ENCODE data around the gene G6PC3.

The G6PC3 gene

GRCh38 chr17:44102849-44103622, 32.5 kb downstream of the G6PC3 start:
- H3K4ac ChIP-seq (ENCODE audit: low read length), result no peak overlapping the region
- peaks cover 4% of the 10 kb centered on the region for H3K79me1 ChIP-seq (ENCODE audit: low read depth, low read length)
- H2BK15ac ChIP-seq (ENCODE audit: low read length), result no peak overlapping the region
- H4K91ac ChIP-seq (ENCODE audit: low read depth, low read length, poor library complexity), result no peak overlapping the region
- no peak overlapping the region for H3K4me2 ChIP-seq (ENCODE audit: insufficient read depth, low read length, poor library complexity, severe bottlenecking)
- H2BK12ac ChIP-seq (ENCODE audit: low read length), result no peak overlapping the region
- no peak overlapping the region for H3K4me3 ChIP-seq (ENCODE audit: low read length in 2 of 2)
- H3K27me3 ChIP-seq (ENCODE audit: control insufficient read depth in 3 of 3, insufficient read depth in 3 of 3, low read depth in 1 of 3, low read length in 3 of 3), result no peaks in the 10 kb centered on the region
- no peak overlapping the region for H2BK120ac ChIP-seq (ENCODE audit: low read depth, low read length)
- no peak for DNase-seq (ENCODE audit: low spot score)
- no peak overlapping the region for H2AFZ ChIP-seq (ENCODE audit: low read length)
- no peak overlapping the region for H3K9ac ChIP-seq (ENCODE audit: low read depth, low read length, poor library complexity)
- no peak overlapping the region for H3K14ac ChIP-seq (ENCODE audit: low read length)
- H4K8ac ChIP-seq (ENCODE audit: low read depth, low read length), result no peak overlapping the region
- H3K9me3 ChIP-seq (replicated peaks in 1 of 2; ENCODE audit: control insufficient read depth in 2 of 2, insufficient read depth in 1 of 2, low read depth in 1 of 2, low read length in 2 of 2), result no peaks in the 10 kb centered on the region
- H3K27ac ChIP-seq (replicated peaks; ENCODE audit: low read length), result no peak overlapping the region
- WGBS, 2 donors (ENCODE audit: extremely low coverage in 2 of 2, insufficient read length in 2 of 2, insufficient replicate concordance in 1 of 2), result no CpG with 5 or more reads among the region's 16 CpGs
- no peak overlapping the region for H3K23ac ChIP-seq (ENCODE audit: low read depth, low read length, poor library complexity)
- H3K36me3 ChIP-seq (replicated peaks in 1 of 2; ENCODE audit: control insufficient read depth in 2 of 2, insufficient read depth in 2 of 2, low read length in 2 of 2), result peaks cover 0 to 1% of the 10 kb centered on the region in 2 donors
- H3K4me1 ChIP-seq (ENCODE audit: control insufficient read depth in 2 of 2, insufficient read depth in 1 of 2, low read depth in 1 of 2, low read length in 2 of 2), result peaks cover 6 to 11% of the 10 kb centered on the region in 2 donors
- H2AK5ac ChIP-seq (ENCODE audit: low read depth, low read length), result no peak overlapping the region
- no peak overlapping the region for H3K18ac ChIP-seq (ENCODE audit: low read length)
- no peak overlapping the region for H2BK5ac ChIP-seq (ENCODE audit: low read length)

- Histone ChIP-seq H2BK5ac (ENCODE audit: low read length) (no peak overlapping the region), H3K27ac (replicated peaks; ENCODE audit: low read length) (no peak overlapping the region), H3K4me2 (ENCODE audit: insufficient read depth, low read length, poor library complexity, severe bottlenecking) (no peak overlapping the region), H3K27me3 (ENCODE audit: control insufficient read depth in 3 of 3, insufficient read depth in 3 of 3, low read depth in 1 of 3, low read length in 3 of 3) (no peaks in the 10 kb centered on the region), H2BK15ac (ENCODE audit: low read length) (no peak overlapping the region), H3K4me1 (ENCODE audit: control insufficient read depth in 2 of 2, insufficient read depth in 1 of 2, low read depth in 1 of 2, low read length in 2 of 2) (peaks cover 8 to 16% of the 10 kb centered on the region in 2 donors), H2AK5ac (ENCODE audit: low read depth, low read length) (no peak overlapping the region), H4K91ac (ENCODE audit: low read depth, low read length, poor library complexity) (no peak overlapping the region), H3K4me3 (ENCODE audit: low read length in 2 of 2) (no peak overlapping the region), H3K23ac (ENCODE audit: low read depth, low read length, poor library complexity) (no peak overlapping the region), H2BK120ac (ENCODE audit: low read depth, low read length) (no peak overlapping the region), H3K36me3 (replicated peaks in 1 of 2; ENCODE audit: control insufficient read depth in 2 of 2, insufficient read depth in 2 of 2, low read length in 2 of 2) (peaks cover 0 to 2% of the 10 kb centered on the region in 2 donors), H3K14ac (ENCODE audit: low read length) (no peak overlapping the region), H3K9me3 (replicated peaks in 1 of 2; ENCODE audit: control insufficient read depth in 2 of 2, insufficient read depth in 1 of 2, low read depth in 1 of 2, low read length in 2 of 2) (no peaks in the 10 kb centered on the region), H3K9ac (ENCODE audit: low read depth, low read length, poor library complexity) (no peak overlapping the region), H4K8ac (ENCODE audit: low read depth, low read length) (no peak overlapping the region), H2BK12ac (ENCODE audit: low read length) (no peak overlapping the region), H3K4ac (ENCODE audit: low read length) (no peak overlapping the region), H2AFZ (ENCODE audit: low read length) (no peak overlapping the region), H3K18ac (ENCODE audit: low read length) (no peak overlapping the region), H3K79me1 (ENCODE audit: low read depth, low read length) (peaks cover 5% of the 10 kb centered on the region)
- no peak for DNase-seq (ENCODE audit: low spot score)
- no CpG with 5 or more reads among the region's 3 CpGs for WGBS, 2 donors (ENCODE audit: extremely low coverage in 2 of 2, insufficient read length in 2 of 2, insufficient replicate concordance in 1 of 2)
These were observed 34.9 kb downstream of the G6PC3 start for GRCh38 chr17:44105483-44105882.

DNA sequence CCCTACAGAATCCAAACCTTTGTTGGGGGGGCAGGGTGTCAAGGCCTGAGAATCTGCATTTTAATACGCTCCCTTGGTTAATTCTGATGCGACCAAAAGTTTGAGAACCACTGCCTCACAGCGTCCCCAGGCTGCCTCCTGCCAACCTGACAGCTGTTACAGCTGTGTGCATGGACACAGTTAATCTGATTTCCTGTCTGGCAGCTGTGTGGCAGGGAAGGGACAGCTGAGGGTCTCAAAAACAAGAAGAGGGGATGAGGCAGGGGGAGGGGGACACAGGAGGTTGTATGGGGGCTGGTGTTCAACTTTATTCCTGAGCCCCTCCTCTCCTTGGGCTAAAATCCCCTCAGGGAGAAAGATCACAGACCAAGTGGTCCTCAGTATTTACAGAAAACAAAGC, 35.4 kb downstream of the G6PC3 start:
- no peak overlapping the region for H2BK5ac ChIP-seq (ENCODE audit: low read length)
- H3K79me1 ChIP-seq (ENCODE audit: low read depth, low read length), result peaks cover 5% of the 10 kb centered on the region
- H3K36me3 ChIP-seq (replicated peaks in 1 of 2; ENCODE audit: control insufficient read depth in 2 of 2, insufficient read depth in 2 of 2, low read length in 2 of 2), result peaks cover 0 to 3% of the 10 kb centered on the region in 2 donors
- H3K18ac ChIP-seq (ENCODE audit: low read length), result no peak overlapping the region
- no peak overlapping the region for H3K27ac ChIP-seq (replicated peaks; ENCODE audit: low read length)
- no peak overlapping the region for H3K4ac ChIP-seq (ENCODE audit: low read length)
- H3K14ac ChIP-seq (ENCODE audit: low read length), result no peak overlapping the region
- no peak overlapping the region for H2AK5ac ChIP-seq (ENCODE audit: low read depth, low read length)
- no peaks in the 10 kb centered on the region for H3K9me3 ChIP-seq (replicated peaks in 1 of 2; ENCODE audit: control insufficient read depth in 2 of 2, insufficient read depth in 1 of 2, low read depth in 1 of 2, low read length in 2 of 2)
- no peak overlapping the region for H3K4me3 ChIP-seq (ENCODE audit: low read length in 2 of 2)
- H4K8ac ChIP-seq (ENCODE audit: low read depth, low read length), result no peak overlapping the region
- no peak overlapping the region for H3K4me2 ChIP-seq (ENCODE audit: insufficient read depth, low read length, poor library complexity, severe bottlenecking)
- no peak for DNase-seq (ENCODE audit: low spot score)
- no peak overlapping the region for H2BK120ac ChIP-seq (ENCODE audit: low read depth, low read length)
- H4K91ac ChIP-seq (ENCODE audit: low read depth, low read length, poor library complexity), result no peak overlapping the region
- H3K9ac ChIP-seq (ENCODE audit: low read depth, low read length, poor library complexity), result no peak overlapping the region
- no peak overlapping the region for H2AFZ ChIP-seq (ENCODE audit: low read length)
- H3K23ac ChIP-seq (ENCODE audit: low read depth, low read length, poor library complexity), result no peak overlapping the region
- no peak overlapping the region for H2BK15ac ChIP-seq (ENCODE audit: low read length)
- no CpG with 5 or more reads among the region's 3 CpGs for WGBS, 2 donors (ENCODE audit: extremely low coverage in 2 of 2, insufficient read length in 2 of 2, insufficient replicate concordance in 1 of 2)
- peaks cover 13 to 20% of the 10 kb centered on the region in 2 donors for H3K4me1 ChIP-seq (ENCODE audit: control insufficient read depth in 2 of 2, insufficient read depth in 1 of 2, low read depth in 1 of 2, low read length in 2 of 2)
- no peak overlapping the region for H2BK12ac ChIP-seq (ENCODE audit: low read length)
- no peaks in the 10 kb centered on the region for H3K27me3 ChIP-seq (ENCODE audit: control insufficient read depth in 3 of 3, insufficient read depth in 3 of 3, low read depth in 1 of 3, low read length in 3 of 3)

- Histone ChIP-seq H3K4ac (ENCODE audit: low read length) (no peak overlapping the region), H3K27me3 (ENCODE audit: control insufficient read depth in 3 of 3, insufficient read depth in 3 of 3, low read depth in 1 of 3, low read length in 3 of 3) (no peaks in the 10 kb centered on the region), H3K18ac (ENCODE audit: low read length) (no peak overlapping the region), H4K8ac (ENCODE audit: low read depth, low read length) (no peak overlapping the region), H2AK5ac (ENCODE audit: low read depth, low read length) (no peak overlapping the region), H2BK12ac (ENCODE audit: low read length) (no peak overlapping the region), H2AFZ (ENCODE audit: low read length) (no peak overlapping the region), H3K36me3 (replicated peaks in 1 of 2; ENCODE audit: control insufficient read depth in 2 of 2, insufficient read depth in 2 of 2, low read length in 2 of 2) (peaks cover 0 to 3% of the 10 kb centered on the region in 2 donors), H4K91ac (ENCODE audit: low read depth, low read length, poor library complexity) (no peak overlapping the region), H3K4me1 (ENCODE audit: control insufficient read depth in 2 of 2, insufficient read depth in 1 of 2, low read depth in 1 of 2, low read length in 2 of 2) (peaks cover 21 to 26% of the 10 kb centered on the region in 2 donors), H2BK15ac (ENCODE audit: low read length) (no peak overlapping the region), H3K23ac (ENCODE audit: low read depth, low read length, poor library complexity) (no peak overlapping the region), H3K9me3 (replicated peaks in 1 of 2; ENCODE audit: control insufficient read depth in 2 of 2, insufficient read depth in 1 of 2, low read depth in 1 of 2, low read length in 2 of 2) (no peaks in the 10 kb centered on the region), H3K4me2 (ENCODE audit: insufficient read depth, low read length, poor library complexity, severe bottlenecking) (no peak overlapping the region), H2BK5ac (ENCODE audit: low read length) (no peak overlapping the region), H3K79me1 (ENCODE audit: low read depth, low read length) (peaks cover 5% of the 10 kb centered on the region), H3K9ac (ENCODE audit: low read depth, low read length, poor library complexity) (no peak overlapping the region), H3K14ac (ENCODE audit: low read length) (no peak overlapping the region), H3K27ac (replicated peaks; ENCODE audit: low read length) (no peak overlapping the region), H2BK120ac (ENCODE audit: low read depth, low read length) (no peak overlapping the region), H3K4me3 (ENCODE audit: low read length in 2 of 2) (no peak overlapping the region)
- DNase-seq (ENCODE audit: low spot score), result no peak
- no CpG with 5 or more reads among the region's 4 CpGs for WGBS, 2 donors (ENCODE audit: extremely low coverage in 2 of 2, insufficient read length in 2 of 2, insufficient replicate concordance in 1 of 2)
These were observed 36.3 kb downstream of the G6PC3 start for GRCh38 chr17:44106801-44107200.
